Measurements from ENCODE around the gene LRRTM2. TPM values are rescaled to one million over a fixed set of nuclear protein-coding genes. Genes with fewer than 3 reads are reported as not detected.
"Not testable (repeated sequence)": the region's sequence is repeated elsewhere in the genome, so short reads cannot be mapped to it uniquely, and the experiment has no call there.

LRRTM2 gene
- total and polyA plus RNA-seq, 8 donors, result 0.16 to 2.9 (median 1.0) TPM

DNA sequence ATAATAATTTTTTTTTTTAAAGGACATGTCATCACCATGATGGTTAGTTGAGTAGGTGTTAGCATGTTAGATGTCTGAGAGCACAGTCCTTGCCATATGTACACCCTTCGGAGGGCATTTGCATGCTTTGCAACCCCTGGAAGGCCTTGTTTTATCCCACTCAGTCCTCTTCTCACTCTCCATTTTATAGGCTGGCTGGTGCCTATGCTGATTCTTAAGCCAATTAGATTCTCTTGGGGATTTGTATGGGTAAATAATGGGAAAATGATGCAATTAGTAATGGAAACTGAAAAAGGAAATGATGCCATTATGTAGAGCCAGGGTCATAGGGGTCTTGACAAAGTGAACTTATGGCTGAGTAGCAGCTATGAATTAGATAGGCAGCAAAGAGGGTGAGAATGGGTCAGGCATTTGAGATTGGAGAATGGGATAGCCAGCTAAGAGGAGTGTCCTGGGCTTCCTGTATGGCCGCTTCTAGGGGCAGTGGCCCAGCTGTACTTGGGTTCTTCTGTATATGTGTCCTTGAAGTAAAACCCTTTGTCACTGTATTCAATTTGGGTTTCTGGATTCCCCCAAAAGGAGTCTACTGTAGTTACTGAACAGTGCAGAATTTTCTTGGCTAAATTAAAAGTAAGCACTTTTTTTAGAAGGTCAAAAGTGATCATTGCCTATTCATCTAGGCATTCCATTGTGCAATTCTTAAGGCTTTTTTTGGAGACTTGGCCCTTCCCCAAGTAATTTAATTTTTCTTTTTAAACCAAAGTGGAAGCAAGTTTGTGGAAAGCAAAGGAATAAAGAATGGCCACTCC lies 31.6 kb downstream of the LRRTM2 start:
- peaks cover 18 to 25% of the 10 kb centered on the region in 2 donors for H3K4me1 ChIP-seq
- no peaks in the 10 kb centered on the region for H3K27me3 ChIP-seq
- no peak overlapping the region for H3K4me3 ChIP-seq
- H3K9me3 ChIP-seq, result no peaks in the 10 kb centered on the region
- DNase-seq, result peak in 1 of 4 donors; percentile 28
- TF ChIP-seq, protein P1, sequence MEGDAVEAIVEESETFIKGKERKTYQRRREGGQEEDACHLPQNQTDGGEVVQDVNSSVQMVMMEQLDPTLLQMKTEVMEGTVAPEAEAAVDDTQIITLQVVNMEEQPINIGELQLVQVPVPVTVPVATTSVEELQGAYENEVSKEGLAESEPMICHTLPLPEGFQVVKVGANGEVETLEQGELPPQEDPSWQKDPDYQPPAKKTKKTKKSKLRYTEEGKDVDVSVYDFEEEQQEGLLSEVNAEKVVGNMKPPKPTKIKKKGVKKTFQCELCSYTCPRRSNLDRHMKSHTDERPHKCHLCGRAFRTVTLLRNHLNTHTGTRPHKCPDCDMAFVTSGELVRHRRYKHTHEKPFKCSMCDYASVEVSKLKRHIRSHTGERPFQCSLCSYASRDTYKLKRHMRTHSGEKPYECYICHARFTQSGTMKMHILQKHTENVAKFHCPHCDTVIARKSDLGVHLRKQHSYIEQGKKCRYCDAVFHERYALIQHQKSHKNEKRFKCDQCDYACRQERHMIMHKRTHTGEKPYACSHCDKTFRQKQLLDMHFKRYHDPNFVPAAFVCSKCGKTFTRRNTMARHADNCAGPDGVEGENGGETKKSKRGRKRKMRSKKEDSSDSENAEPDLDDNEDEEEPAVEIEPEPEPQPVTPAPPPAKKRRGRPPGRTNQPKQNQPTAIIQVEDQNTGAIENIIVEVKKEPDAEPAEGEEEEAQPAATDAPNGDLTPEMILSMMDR (IDR thresholded peaks at IDR 0.05), result no peak
- ATAC-seq, result no peak
- no peak overlapping the region for H3K27ac ChIP-seq
- intact Hi-C loops (cut with DNase I), result no loop called here
- no peaks in the 10 kb centered on the region for H3K36me3 ChIP-seq

DNA sequence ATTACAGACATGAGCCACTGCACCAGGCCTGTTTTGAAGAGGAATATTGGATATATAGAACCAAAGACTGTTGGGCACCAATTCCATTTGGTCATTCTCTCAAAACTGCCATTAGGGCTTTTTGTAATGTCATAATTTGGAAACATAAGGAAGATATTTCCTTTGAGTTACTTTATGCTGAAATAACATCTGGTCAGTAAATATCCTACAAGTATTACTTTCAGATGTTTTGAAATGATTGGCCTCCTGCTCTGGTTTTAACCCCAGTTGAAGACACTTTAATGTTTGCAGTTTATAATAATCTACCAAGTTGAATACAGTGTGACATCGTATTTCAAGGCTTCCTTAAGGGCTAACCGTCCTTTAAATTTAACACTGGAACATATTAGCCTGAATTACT lies 33.6 kb downstream of the LRRTM2 start:
- TF ChIP-seq, protein P1 (IDR thresholded peaks at IDR 0.05), result no peak
- no peaks in the 10 kb centered on the region for H3K36me3 ChIP-seq
- H3K9me3 ChIP-seq, result no peaks in the 10 kb centered on the region
- no peak overlapping the region for H3K4me3 ChIP-seq
- DNase-seq (no peak), ATAC-seq (no peak)
- H3K27ac ChIP-seq, result no peak overlapping the region
- intact Hi-C loops (cut with DNase I), result no loop called here
- H3K4me1 ChIP-seq, result peaks cover 18 to 25% of the 10 kb centered on the region in 2 donors
- H3K27me3 ChIP-seq, result no peaks in the 10 kb centered on the region

DNA sequence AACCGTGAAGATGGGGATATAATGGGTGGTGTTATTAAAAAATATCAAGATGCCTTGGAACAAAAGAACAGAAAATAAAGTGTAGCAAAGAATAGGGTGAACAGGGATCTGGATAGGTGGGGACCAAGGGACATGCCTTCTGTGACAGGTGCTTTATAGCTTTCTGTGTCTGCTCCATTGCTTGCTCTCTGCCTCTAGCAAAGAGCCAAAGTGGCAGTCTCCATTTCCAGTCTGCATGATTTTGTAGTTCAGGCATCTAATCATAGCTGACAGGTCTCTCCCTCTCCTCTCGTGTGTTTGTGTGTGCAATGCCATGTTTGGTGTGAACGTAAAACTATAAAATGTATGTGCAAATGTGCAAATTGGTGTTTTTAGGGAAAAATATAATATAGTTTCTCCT lies 35.0 kb downstream of the LRRTM2 start:
- no peak overlapping the region for H3K4me3 ChIP-seq
- intact Hi-C loops (cut with DNase I), result no loop called here
- DNase-seq, result no peak

GRCh38 chr5:138837160-138837559 lies 38.0 kb downstream of the LRRTM2 start:
- Histone ChIP-seq H3K27ac (no peak overlapping the region), H3K4me1 (peaks cover 0 to 21% of the 10 kb centered on the region in 2 donors), H3K9me3 (no peaks in the 10 kb centered on the region), H3K4me3 (no peak overlapping the region), H3K36me3 (no peaks in the 10 kb centered on the region), H3K27me3 (no peaks in the 10 kb centered on the region)
- intact Hi-C loops (cut with DNase I), result no loop called here
- ATAC-seq (no peak), DNase-seq (no peak)
- TF ChIP-seq, protein P1 (IDR thresholded peaks at IDR 0.05), result no peak

More for the DNA sequence above, 35.0 kb downstream of the LRRTM2 start:
- peaks cover 16 to 23% of the 10 kb centered on the region in 2 donors for H3K4me1 ChIP-seq
- H3K36me3 ChIP-seq, result no peaks in the 10 kb centered on the region
- TF ChIP-seq, protein P1 (IDR thresholded peaks at IDR 0.05), result no peak
- ATAC-seq, result no peak
- no peak overlapping the region for H3K27ac ChIP-seq
- H3K27me3 ChIP-seq, result no peaks in the 10 kb centered on the region
- H3K9me3 ChIP-seq, result no peaks in the 10 kb centered on the region

DNA sequence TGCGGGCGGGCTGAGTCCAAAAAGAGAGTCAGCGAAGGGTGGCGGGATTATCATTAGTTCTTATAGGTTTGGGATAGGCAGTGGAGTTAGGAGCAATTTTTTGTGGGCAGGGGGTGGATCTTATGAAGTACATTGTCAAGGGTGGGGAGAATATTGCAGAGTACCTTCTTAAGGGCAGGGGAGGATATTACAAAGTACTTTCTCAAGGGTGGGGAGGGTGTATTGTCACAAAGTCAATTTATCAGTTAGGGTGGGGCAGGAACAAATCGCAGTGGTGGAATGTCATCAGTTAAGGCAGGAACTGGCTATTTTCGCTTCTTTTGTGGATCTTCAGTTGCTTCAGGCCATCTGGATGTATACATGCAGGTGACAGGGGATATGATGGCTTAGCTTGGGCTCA lies 40.3 kb downstream of the LRRTM2 start:
- H3K27ac ChIP-seq; H3K9me3 ChIP-seq; H3K36me3 ChIP-seq; intact Hi-C loops (cut with DNase I); H3K4me3 ChIP-seq; ATAC-seq; DNase-seq; H3K27me3 ChIP-seq: not testable (repeated sequence)
- peaks cover 0 to 21% of the 10 kb centered on the region in 2 donors for H3K4me1 ChIP-seq
